Measurements from ENCODE around the gene FBP1.
"Not testable (repeated sequence)": the region's sequence is repeated elsewhere in the genome, so short reads cannot be mapped to it uniquely, and the experiment has no call there.

Gene FBP1

DNA sequence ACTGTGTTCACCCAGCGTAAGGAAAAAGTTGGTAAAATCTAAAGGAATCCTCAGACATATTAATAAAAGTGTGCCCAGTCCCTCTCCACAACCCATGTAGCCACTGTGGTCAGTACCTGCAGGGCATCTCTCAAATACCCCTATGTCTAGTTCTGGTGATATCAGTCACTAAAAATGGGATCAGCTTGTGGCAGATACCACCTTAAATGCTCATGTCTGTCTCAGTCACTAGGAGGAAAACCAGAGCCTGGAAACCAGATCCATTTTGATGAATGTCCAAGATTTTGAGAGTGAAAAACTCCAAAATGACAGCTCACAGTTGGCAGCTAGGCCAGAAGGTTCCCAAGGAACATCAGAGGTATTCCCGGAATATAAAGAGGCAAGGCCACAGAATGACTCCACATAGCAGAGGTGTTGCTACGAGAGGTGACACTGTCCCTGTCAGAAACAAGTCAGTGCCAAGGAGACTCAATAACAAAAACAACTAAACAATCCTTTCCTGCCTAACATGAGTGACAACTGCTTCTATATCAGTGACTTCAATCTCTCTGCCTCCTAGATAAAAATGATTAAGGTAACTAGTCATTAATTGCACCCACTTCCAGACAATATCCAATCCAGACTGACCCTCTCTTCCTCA lies 70.9 kb downstream of the FBP1 start:
- DNase-seq = no peak

DNA sequence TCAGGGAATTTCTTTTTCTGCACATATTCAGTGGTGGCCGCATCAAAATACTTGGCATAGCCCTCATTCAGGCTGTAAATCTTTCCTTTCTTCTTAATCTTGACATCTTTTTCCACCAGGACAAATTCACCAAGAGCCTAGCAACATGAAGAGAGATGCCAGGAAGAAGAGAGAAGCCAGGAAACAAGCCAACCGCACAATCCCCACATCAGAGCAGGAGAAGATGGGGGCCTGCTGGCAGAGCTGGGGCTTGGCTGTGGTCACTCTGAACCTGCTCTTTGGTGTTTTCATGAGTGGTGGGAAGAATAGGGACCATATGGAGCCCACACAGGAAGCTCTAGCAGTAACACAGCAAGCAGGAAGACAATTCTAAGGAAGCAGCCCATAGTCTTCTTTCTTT lies 72.0 kb downstream of the FBP1 start:
- DNase-seq = no peak

DNA sequence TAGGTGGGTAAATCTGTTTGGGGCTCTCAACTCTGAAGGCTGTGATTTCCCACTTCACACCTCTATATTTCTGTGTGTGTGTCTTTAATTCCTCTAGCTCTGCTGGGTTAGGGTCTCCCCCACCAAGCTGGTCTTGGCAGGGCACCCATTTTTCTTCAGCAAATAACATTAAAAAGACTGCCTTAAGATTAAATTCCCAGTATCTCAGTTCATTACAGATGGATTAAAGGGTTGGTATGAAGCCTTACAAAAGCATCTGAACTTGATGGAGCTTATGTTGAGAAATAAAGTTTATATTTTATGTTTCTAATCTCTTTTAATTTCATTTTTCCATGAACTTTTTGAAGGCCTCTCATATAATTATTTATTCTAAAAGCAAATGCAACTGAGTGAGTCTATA lies 72.8 kb downstream of the FBP1 start:
- no peak for DNase-seq

DNA sequence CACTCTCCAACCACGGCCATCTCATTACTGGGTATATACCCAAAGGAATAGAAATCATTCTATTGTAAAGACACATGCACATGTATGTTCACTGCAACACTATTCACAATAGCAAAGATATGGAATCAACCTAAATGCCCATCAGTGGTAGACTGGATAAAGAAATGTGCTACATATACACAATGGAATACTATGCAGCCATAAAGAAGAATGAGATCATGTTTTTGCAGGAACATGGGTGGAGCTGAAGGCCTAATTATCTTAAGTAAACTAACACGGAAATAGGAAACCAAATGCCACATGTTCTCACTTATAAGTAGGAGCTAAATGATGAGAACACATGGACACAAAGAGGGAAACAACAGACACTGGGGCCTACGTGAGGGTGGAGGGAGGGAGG lies 75.0 kb downstream of the FBP1 start:
- DNase-seq = not testable (repeated sequence)

DNA sequence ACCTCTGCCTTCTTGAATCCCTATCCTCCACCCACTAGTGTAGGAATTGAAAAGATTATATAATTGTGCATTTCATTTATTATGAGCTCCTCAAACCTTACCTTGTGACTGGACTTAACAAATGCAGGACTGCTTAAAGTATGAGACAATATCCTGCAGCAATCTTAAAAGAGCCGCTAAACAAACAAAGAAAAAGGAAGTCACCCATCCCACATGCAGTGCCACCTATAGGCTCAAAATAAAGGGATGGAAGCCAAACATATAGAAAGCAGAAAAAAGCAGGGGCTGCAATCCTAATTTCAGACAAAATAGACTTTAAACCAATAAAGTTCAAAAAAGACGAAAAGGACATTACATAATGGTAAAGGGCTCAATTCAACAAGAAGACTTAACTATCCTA lies 75.8 kb downstream of the FBP1 start:
- no peak for DNase-seq

DNA sequence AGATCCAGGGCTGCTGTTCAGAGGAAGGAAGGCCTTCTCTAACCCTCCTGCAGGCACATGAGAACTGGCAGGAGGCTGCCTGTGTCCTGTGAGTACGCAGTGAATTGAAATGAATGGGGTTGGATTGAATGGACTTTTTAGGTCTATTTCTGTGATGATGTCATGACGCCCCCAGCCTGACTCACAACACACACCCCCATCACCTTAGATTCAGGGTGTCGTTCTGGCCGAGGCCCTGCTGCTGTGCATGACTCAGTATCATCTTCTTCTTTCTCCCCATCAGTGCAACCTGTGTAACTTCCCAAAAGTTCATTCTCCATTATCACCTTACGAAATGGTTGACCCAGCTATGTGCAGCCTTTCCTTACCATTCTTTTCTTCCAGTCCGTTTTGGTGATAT lies 79.1 kb downstream of the FBP1 start:
- DNase-seq = no peak

DNA sequence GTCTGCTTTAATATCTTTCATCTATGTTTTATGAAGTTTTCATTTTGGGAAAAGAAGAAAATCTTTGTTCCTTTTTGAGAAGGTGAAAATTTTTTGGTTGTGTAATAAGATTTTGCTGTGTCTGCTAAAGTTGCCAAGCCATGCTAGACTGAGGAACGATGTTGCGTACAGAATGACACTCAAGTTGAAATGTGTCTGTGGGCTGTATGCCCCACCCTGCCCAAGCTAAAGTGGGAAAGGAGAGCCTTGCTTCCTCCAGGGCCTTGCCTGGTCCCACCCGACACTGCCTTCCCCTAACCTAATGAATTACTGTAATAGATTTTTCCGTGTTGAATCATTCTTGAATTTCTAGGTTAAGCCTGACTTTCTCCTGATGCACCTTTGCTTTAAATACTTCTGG lies 81.9 kb downstream of the FBP1 start:
- DNase-seq = no peak

DNA sequence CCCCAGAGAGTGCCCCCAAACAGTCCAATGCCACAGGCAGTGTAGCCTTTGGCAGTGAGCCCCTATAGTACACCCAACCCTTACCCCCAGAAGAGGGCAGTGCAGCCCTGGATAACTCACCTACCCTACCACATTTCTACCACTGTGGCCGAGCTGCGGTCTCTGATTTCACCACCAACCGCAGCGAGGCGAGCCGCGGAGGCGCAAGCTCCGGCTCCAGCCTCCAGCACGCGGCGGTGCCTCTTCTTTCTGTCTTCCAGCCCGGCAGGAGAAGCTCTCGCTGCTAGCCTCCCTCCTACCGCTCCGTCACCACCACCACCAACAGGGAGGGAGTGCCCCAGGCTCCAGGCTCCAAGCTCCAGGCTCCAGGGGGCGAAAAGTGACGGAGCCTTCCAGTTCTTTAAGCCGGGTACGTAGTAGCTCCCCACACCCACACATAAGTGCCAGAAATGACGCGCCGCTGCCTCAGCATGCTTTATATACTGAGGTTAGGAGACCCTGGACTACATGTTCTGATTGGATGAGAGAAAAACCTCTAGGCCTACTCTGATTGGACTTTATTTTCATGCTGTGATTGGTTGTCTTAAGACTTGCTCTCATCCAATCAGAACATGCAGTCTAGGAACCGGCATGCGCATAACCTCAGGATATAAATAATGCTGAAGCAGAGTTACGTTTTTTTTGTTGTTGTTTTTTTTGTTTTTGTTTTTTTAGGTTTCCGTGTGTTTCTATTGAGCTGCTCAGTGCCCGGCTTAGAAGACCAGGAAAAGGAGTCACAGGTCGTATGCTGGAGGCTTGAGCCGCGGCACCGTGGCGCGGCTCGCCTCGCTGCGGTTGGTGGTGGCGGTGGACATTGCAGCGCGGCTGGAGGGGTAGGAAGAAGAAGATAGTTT lies 84.6 kb downstream of the FBP1 start, which contains the start of gene PCAT7:
Gene PCAT7, plus strand, starts transcription at position 645 of the 893 bp plus-strand sequence.
- DNase-seq = peak in 2 of 5 experiments; percentile 3 to 57

DNA sequence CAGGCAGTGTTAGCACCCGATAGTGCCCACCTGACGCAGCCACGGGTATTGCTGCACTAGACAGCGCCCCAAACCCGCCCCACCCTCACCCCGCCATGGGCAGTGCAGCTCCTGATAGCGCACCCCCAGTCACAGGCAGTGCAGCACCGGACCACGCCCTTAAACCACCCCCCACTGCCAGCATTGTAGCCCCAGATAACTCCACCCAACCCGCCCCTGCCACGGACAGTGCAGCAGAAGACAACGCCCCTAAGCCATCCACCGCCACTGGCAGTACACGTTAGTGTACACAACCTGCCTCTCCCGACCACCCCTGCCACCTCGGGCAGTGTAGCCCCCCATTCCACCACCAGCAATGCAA lies 85.3 kb downstream of the FBP1 start:
- DNase-seq = no peak
